Natural killer cell treated with Interleukin-12 subunit alpha and Interleukin-12 subunit beta and Interleukin-15 and Interleukin-18, amount 100 ng/mL, for 72 hours (primary cell): Measurements from ENCODE around the gene EXOSC1. TPM values are rescaled to one million over a fixed set of nuclear protein-coding genes. Genes with fewer than 3 reads are reported as not detected.
"Not testable (repeated sequence)": the region's sequence is repeated elsewhere in the genome, so short reads cannot be mapped to it uniquely, and the experiment has no call there.

ENCODE experiments used
- ATAC-seq, 2 donors: fragments of 150-1000 bp; cut with Tn5 transposase in 1 of 2; sonication (Bioruptor Pico), chemical (Tn5 transposase) in 1 of 2; 2 replicates each; pipeline ENCODE4 v1.10.0; 2021
- DNase-seq: peaks from one replicate; pipeline ENCODE4 v3.0.0; 2022; ENCODE audit warnings: low spot score
- H3K27ac Mint-ChIP-seq, 2 donors: 1 replicate in 1 of 2; 2 replicates in 1 of 2; pipeline ENCODE4 v1.8.0; 2022; ENCODE audit warnings: mixed read lengths in 2 of 2, mild to moderate bottlenecking in 1 of 2, moderate library complexity in 1 of 2
- H3K27me3 Mint-ChIP-seq, 2 donors: 1 replicate in 1 of 2; 2 replicates in 1 of 2; pipeline ENCODE4 v1.8.0; 2022; ENCODE audit warnings: mixed read lengths in 2 of 2
- H3K36me3 Mint-ChIP-seq: one replicate; pipeline ENCODE4 v1.8.0; 2022; ENCODE audit warnings: mixed read lengths
- H3K4me1 Mint-ChIP-seq, 2 donors: 1 replicate in 1 of 2; 2 replicates in 1 of 2; pipeline ENCODE4 v1.8.0; 2022; ENCODE audit warnings: low read depth in 2 of 2, mixed read lengths in 2 of 2, mild to moderate bottlenecking in 1 of 2
- H3K4me3 Mint-ChIP-seq: one replicate; pipeline ENCODE4 v1.8.0; 2022; ENCODE audit warnings: mixed read lengths
- H3K9me3 Mint-ChIP-seq: 2 replicates; pipeline ENCODE4 v1.8.0; 2022; ENCODE audit warnings: mixed read lengths
- total RNA-seq, 2 donors: library from RNA; stranded (reverse); gene quantifications; one replicate each; pipeline ENCODE4 v1.2.3, GENCODE V29; 2022

Gene EXOSC1
- 10 to 100 TPM; 51.0 to 64.5 TPM for total RNA-seq

- ATAC-seq (peak; percentile 99), DNase-seq (peak; percentile 95)
- Mint-ChIP-seq H3K9me3 (no peaks in the 10 kb centered on the region), H3K36me3 (peaks cover 15% of the 10 kb centered on the region), H3K4me3 (peak within 1 kb of the TSS; percentile 92), H3K27ac (peak within 1 kb of the TSS; percentile 78 to 86), H3K27me3 (no peaks in the 10 kb centered on the region), H3K4me1 (peaks cover 32 to 42% of the 10 kb centered on the region in 2 donors)
Measured at GRCh38 chr10:97445722-97446639, at the start of gene EXOSC1, which contains the start of gene ZDHHC16. TSS of gene EXOSC1 (minus strand) at chr10:97446006. CDS start at chr10:97445985, 21 bp downstream. TSS of gene ZDHHC16 (plus strand) at chr10:97446175. CDS start at chr10:97451676, 5,501 bp downstream.

GRCh38 chr10:97494863-97495506 lies 49.2 kb upstream of the EXOSC1 start:
- H3K4me1 Mint-ChIP-seq = peaks cover 28 to 54% of the 10 kb centered on the region in 2 donors
- ATAC-seq = no peak
- H3K4me3 Mint-ChIP-seq = no peak overlapping the region

GRCh38 chr10:97494151-97494550 lies 48.3 kb upstream of the EXOSC1 start:
- H3K27ac Mint-ChIP-seq = peak overlapping the region in 1 of 2 donors; percentile 56
- H3K4me1 Mint-ChIP-seq = peaks cover 30 to 51% of the 10 kb centered on the region in 2 donors
- ATAC-seq (no peak), DNase-seq (no peak)
- H3K27me3 Mint-ChIP-seq = no peaks in the 10 kb centered on the region
- H3K4me3 Mint-ChIP-seq = no peak overlapping the region
- H3K36me3 Mint-ChIP-seq = no peaks in the 10 kb centered on the region
- H3K9me3 Mint-ChIP-seq = no peaks in the 10 kb centered on the region

More at GRCh38 chr10:97494863-97495506, 49.2 kb upstream of the EXOSC1 start:
- Mint-ChIP-seq H3K27me3 (peaks cover 0 to 2% of the 10 kb centered on the region in 2 donors), H3K36me3 (no peaks in the 10 kb centered on the region), H3K9me3 (no peaks in the 10 kb centered on the region), H3K27ac (peak overlapping the region in 1 of 2 donors; percentile 56)
- no peak for DNase-seq

- no peaks in the 10 kb centered on the region for H3K9me3 Mint-ChIP-seq
- H3K4me3 Mint-ChIP-seq = peak overlapping the region; percentile 49
- H3K27ac Mint-ChIP-seq = peak overlapping the region; percentile 30 to 56
- ATAC-seq = peak in 1 of 2 donors; percentile 48
- no peaks in the 10 kb centered on the region for H3K27me3 Mint-ChIP-seq
- no peak for DNase-seq
- no peaks in the 10 kb centered on the region for H3K36me3 Mint-ChIP-seq
- H3K4me1 Mint-ChIP-seq = peaks cover 26 to 32% of the 10 kb centered on the region in 2 donors
Measured at GRCh38 chr10:97490592-97490991, 44.8 kb upstream of the EXOSC1 start.

- H3K27me3 Mint-ChIP-seq = no peaks in the 10 kb centered on the region
- peaks cover 8 to 25% of the 10 kb centered on the region in 2 donors for H3K4me1 Mint-ChIP-seq
- H3K4me3 Mint-ChIP-seq = no peak overlapping the region
- no peak for ATAC-seq
- H3K9me3 Mint-ChIP-seq = no peaks in the 10 kb centered on the region
- H3K36me3 Mint-ChIP-seq = peaks cover 5% of the 10 kb centered on the region
- no peak for DNase-seq
- no peak overlapping the region for H3K27ac Mint-ChIP-seq
Measured at GRCh38 chr10:97485647-97486281, 40.0 kb upstream of the EXOSC1 start.

GRCh38 chr10:97483921-97484320 lies 38.1 kb upstream of the EXOSC1 start:
- no peak for ATAC-seq
- Mint-ChIP-seq H3K9me3 (no peaks in the 10 kb centered on the region), H3K27ac (no peak overlapping the region), H3K4me3 (no peak overlapping the region), H3K36me3 (peaks cover 11% of the 10 kb centered on the region), H3K27me3 (no peaks in the 10 kb centered on the region), H3K4me1 (peaks cover 0 to 13% of the 10 kb centered on the region in 2 donors)
- no peak for DNase-seq

- peaks cover 0 to 12% of the 10 kb centered on the region in 2 donors for H3K4me1 Mint-ChIP-seq
- H3K9me3 Mint-ChIP-seq = no peaks in the 10 kb centered on the region
- peaks cover 11% of the 10 kb centered on the region for H3K36me3 Mint-ChIP-seq
- ATAC-seq = no peak
- H3K27ac Mint-ChIP-seq = no peak overlapping the region
- H3K27me3 Mint-ChIP-seq = no peaks in the 10 kb centered on the region
- no peak overlapping the region for H3K4me3 Mint-ChIP-seq
- no peak for DNase-seq
Measured at GRCh38 chr10:97483506-97483905, 37.7 kb upstream of the EXOSC1 start.

GRCh38 chr10:97482381-97482780 lies 36.6 kb upstream of the EXOSC1 start:
- Mint-ChIP-seq H3K36me3 (peaks cover 13% of the 10 kb centered on the region), H3K4me3 (no peak overlapping the region), H3K4me1 (peaks cover 0 to 12% of the 10 kb centered on the region in 2 donors), H3K27ac (no peak overlapping the region), H3K9me3 (no peaks in the 10 kb centered on the region), H3K27me3 (no peaks in the 10 kb centered on the region)
- no peak for ATAC-seq
- DNase-seq = no peak

GRCh38 chr10:97481071-97481470 lies 35.3 kb upstream of the EXOSC1 start:
- no peak overlapping the region for H3K27ac Mint-ChIP-seq
- peaks cover 0 to 7% of the 10 kb centered on the region in 2 donors for H3K4me1 Mint-ChIP-seq
- no peaks in the 10 kb centered on the region for H3K9me3 Mint-ChIP-seq
- H3K4me3 Mint-ChIP-seq = no peak overlapping the region
- H3K27me3 Mint-ChIP-seq = no peaks in the 10 kb centered on the region
- DNase-seq (no peak), ATAC-seq (no peak)
- peaks cover 20% of the 10 kb centered on the region for H3K36me3 Mint-ChIP-seq

- Mint-ChIP-seq H3K4me3 (no peak overlapping the region), H3K27me3 (no peaks in the 10 kb centered on the region), H3K9me3 (no peaks in the 10 kb centered on the region), H3K4me1 (peaks cover 0 to 5% of the 10 kb centered on the region in 2 donors), H3K27ac (no peak overlapping the region), H3K36me3 (peaks cover 32% of the 10 kb centered on the region)
- DNase-seq (no peak), ATAC-seq (no peak)
Measured at GRCh38 chr10:97479939-97480338, 34.1 kb upstream of the EXOSC1 start.

GRCh38 chr10:97479410-97479809 lies 33.6 kb upstream of the EXOSC1 start:
- not testable (repeated sequence) for H3K27me3 Mint-ChIP-seq, H3K4me3 Mint-ChIP-seq, ATAC-seq, H3K9me3 Mint-ChIP-seq, H3K4me1 Mint-ChIP-seq, DNase-seq, H3K27ac Mint-ChIP-seq
- H3K36me3 Mint-ChIP-seq = peaks cover 35% of the 10 kb centered on the region

GRCh38 chr10:97475936-97476594 lies 30.3 kb upstream of the EXOSC1 start:
- no peak overlapping the region for H3K27ac Mint-ChIP-seq
- H3K27me3 Mint-ChIP-seq = no peaks in the 10 kb centered on the region
- no peak for ATAC-seq

GRCh38 chr10:97474918-97475317 lies 29.1 kb upstream of the EXOSC1 start:
- peaks cover 30% of the 10 kb centered on the region for H3K36me3 Mint-ChIP-seq
- H3K27me3 Mint-ChIP-seq = no peaks in the 10 kb centered on the region
- peaks cover 0 to 6% of the 10 kb centered on the region in 2 donors for H3K4me1 Mint-ChIP-seq
- no peak overlapping the region for H3K4me3 Mint-ChIP-seq
- ATAC-seq (no peak), DNase-seq (no peak)
- no peaks in the 10 kb centered on the region for H3K9me3 Mint-ChIP-seq
- no peak overlapping the region for H3K27ac Mint-ChIP-seq

More at GRCh38 chr10:97475936-97476594, 30.3 kb upstream of the EXOSC1 start:
- peaks cover 0 to 6% of the 10 kb centered on the region in 2 donors for H3K4me1 Mint-ChIP-seq
- no peak for DNase-seq
- no peak overlapping the region for H3K4me3 Mint-ChIP-seq
- peaks cover 36% of the 10 kb centered on the region for H3K36me3 Mint-ChIP-seq
- no peaks in the 10 kb centered on the region for H3K9me3 Mint-ChIP-seq
